HUDEP-2 (cell line): ENCODE data around the gene MACROD1.

Experiments used
- DNase-seq, 76 experiments: peaks; one replicate each; lab custom pipeline; 2025; ENCODE audit not compliant: unreplicated experiment in 76 of 76; lab: John Stamatoyannopoulos, UW

The MACROD1 gene, protein sequence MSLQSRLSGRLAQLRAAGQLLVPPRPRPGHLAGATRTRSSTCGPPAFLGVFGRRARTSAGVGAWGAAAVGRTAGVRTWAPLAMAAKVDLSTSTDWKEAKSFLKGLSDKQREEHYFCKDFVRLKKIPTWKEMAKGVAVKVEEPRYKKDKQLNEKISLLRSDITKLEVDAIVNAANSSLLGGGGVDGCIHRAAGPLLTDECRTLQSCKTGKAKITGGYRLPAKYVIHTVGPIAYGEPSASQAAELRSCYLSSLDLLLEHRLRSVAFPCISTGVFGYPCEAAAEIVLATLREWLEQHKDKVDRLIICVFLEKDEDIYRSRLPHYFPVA

DNA sequence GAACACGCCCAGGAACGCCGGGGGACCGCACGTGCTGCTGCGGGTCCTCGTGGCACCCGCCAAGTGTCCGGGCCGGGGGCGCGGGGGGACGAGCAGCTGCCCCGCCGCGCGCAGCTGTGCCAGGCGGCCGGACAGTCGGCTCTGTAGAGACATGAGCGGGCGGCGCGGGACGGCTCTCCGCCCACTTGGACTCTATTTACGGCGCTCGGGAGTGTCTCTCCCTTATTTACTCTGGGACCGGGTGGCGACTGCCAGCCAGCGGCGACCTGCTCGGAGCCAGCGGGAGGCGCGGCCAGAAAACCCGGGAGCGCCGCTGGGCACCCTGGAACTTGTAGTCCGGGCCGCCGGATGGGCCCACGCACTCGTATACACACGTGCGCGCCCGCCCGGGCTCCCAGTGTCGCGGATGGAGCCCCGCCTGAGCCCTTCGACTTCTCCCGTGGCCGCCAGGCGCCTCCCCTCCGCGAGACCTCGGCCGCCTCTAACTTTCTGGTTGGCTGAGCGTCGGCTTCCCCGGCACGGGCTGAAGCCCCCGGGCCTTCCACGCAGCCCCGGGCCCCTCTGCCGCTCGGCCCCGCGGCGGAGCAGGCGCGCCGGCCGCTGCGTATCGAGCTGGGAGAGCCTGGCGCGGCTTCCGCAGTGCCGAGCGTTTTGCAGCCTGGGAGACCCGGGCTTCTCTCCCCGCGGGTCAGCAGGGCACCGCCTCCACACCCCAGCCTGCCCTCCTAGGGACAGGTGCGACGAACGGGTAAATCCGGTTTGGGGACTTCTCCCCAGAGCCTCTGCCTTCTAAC, at the start of gene MACROD1:
MACROD1 (minus strand) TSS at position 272 of the 794 bp plus-strand sequence; CDS start at position 153, 119 bp downstream.
- DNase-seq = peak in 72 of 76 experiments; percentile 23 to 89 (median 80)

DNA sequence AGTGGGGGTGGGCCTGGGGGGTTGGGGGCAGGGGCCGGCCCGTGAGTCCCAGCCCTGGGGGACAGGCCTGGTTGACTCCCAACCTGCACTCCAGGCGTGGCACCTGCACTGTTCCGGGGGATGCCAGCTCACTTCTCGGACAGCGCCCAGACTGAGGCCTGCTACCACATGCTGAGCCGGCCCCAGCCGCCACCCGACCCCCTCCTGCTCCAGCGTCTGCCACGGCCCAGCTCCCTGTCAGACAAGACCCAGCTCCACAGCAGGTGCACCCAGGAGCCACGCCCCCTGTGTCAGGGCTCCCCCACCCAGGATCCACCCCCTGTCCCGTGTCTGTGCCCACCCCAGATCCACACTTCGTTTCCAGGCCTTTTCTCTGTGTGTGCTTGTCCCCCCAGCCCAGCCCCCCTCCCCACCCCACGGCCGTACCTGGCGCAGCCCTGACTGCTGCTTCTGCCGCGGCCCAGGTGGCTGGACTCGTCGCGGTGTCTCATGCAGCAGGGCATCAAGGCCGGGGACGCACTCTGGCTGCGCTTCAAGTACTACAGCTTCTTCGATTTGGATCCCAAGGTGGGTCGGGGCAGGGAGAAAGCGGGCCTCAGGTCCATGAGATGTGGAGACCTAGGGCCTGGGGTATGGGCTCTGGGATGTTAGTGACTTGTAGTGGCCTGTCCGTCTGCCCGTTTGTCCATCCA, 45.4 kb upstream of the MACROD1 start:
- no peak for DNase-seq

DNA sequence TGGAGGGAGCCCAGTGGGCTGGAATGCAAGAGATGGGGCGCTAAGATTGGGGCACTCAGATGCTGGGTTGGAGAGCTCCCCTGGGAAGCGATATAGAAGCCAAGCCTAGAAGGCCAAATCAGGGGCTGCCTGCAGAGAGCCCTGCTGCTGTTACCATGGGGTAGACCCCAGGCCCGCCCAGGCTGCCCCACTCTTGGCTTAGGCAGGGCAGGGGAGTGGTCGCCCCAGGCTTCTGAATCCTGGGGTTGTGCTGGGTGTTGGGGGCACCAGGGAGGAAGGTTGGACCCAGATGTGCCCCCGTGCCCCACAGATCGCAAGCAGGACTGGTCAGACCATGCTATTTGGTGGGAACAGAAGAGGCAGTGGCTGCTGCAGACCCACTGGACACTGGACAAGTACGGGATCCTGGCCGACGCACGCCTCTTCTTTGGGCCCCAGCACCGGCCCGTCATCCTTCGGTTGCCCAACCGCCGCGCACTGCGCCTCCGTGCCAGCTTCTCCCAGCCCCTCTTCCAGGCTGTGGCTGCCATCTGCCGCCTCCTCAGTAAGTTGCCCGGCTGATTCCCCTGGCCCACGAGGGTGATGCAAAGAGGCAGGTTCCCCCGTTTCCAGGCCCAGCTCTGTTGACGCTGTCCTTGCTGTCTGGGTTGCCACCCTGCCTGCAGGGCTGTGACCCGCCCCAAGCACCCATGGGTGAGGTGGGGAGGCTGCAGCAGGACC, 44.5 kb upstream of the MACROD1 start:
- no peak for DNase-seq

DNA sequence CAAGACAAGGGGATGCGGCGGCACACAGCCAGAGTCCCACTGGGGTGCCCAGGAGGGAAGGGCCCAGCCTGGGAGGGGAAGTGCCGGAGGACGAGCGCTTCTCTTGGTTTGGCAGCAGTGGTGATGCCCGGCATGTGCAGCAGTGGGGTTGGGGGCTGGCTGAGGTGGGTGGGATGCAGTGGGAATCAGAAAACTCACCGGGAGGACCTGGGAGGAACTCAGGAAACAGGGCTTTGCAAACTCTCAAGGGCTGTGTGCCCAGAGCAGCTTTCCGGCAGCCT, 43.6 kb upstream of the MACROD1 start:
- no peak for DNase-seq

DNA sequence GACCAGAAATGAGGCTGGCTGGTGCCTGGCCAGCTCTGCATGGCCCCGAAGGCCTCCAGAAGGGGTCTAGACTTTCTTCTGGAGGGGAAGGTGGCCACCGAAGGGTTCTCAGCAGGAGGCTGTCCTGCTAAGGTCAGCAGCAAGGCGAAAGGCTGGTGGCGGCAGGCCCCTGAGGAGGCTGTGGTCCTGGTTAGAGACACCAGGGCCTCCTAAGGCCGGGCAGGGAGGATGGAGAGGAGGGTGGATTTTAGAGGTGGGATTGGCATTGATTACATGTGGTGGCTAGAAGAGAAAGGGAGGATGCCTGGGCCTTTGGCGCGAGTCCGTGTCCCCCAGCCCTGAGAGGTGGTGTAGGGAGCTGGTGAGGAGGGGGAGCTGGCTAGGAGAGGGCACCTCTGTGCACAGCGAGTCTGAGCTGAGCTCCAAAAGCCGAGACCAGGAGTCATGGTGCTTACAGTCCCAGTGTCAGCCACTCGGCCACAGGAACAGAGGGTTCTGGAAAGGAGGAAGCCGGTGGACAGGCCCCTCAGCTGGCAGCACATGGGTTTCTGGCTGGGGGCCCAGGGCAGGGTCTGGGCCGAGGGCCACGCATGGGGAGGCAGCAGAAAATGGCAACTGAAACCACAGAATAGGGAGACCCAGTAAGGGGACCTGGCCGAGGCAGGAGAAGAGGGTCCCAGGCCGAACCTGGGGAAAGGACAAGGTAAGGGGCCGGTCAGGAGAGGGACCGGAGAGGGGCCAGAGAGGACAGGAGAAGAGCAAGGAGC, 43.1 kb upstream of the MACROD1 start:
- DNase-seq = no peak

DNA sequence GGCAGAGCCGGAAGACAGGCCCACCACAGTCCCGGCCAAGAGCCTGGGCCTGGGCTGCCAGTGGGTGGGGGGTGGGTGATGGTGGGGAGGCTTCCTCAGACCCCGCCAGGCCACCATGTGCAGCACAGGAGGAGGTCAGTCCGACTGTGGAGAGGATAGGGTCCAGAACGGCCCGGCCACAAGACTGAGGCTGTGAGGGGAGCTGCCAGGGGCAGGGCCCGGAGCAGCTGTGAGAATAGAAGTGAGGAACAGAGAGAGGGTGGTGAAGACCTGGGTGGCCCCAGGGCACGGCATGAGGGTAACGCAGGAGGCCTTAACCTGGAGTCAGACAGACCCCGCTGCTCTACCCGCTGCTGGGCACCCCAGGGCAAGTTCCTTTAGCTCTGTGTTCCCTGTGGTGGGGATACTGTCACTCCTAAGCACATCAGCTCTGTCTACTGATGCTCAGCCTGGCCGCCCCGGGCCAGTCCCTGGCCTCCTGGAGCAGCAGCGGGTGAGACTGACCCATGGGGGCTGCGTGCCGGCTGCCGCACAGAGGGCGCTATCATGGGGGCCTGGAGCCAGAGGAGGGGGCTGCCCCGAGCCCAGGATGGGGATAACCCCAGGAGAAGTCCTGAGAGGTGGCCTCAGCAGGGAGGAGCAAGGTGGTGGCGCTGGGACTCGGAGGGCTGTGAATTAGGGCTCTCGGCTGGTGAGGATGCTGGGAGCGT, 42.3 kb upstream of the MACROD1 start:
- DNase-seq = no peak

DNA sequence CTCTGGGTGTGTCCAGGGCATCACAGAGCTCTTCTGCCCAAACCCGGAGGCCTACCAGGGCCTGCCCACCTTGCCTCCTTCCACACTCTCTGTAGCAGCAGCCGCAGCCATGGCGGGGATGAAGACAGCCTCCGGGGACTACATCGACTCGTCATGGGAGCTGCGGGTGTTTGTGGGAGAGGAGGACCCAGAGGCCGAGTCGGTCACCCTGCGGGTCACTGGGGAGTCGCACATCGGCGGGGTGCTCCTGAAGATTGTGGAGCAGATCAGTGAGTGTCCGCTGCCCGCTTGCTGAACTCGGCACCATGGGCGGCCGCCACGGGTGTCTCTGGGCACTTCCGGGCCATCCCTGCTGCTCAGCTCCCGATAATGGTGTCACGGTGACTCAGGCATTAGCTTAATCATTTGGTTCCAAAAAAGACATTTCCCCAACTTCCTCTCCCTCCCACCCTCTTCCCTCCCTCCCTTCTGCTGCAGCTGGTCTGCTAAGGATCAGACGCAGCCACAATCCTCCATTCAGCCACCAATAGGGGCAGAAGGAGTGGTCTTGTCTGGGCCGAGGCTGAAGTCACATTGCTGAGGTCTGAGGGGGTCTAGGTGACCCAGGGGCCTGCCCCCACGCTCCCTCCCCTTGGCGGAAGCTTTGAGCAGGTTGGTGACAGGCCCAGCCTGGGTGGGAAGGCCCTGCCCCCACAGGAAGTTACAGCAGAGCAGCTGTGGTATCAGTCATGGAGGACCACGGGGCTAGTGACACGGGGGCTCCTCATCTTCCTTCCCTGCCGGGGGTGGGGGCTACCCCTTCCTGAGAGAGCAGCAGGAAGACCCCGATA, 41.6 kb upstream of the MACROD1 start:
- peak in 61 of 76 experiments; percentile 8 to 81 (median 48) for DNase-seq

DNA sequence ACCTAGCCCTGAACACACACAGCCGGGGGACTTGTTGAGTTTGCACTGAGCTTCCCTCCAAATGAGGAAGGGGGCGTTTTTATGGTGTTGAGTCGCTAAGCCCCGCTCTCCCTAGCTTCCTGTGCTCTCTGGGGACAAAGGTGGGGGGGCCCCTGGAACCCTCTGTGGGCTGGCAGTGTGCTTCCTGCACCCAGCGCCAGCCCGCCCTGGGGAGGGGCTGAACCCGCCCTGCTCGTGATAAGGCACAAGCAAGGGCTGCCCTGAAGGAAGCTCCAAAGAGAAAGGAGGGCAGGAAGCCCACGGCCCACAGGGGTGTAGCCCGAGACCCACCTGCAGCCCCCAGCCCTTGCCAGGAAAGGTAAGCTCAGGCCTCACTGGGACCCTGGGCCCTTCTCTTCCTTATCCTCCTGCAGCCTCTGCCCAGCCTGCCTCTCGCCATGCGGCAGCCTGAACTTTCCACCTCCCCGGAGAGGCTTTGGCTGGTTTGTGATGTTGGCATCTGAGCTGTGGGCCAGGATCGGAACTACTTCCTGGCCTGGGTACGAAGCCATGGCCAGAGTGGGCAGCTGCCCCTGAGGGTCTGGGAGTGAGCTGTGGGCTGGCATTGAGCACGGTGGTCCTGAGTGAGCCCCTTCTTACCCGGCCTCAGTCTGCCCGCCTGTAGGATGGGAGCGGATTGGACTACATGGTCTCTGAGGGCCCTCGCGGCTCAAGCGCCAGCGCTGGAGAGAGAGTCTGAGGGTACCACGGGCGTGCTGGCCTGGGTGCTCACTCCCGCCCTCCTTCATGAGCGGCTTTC, 40.7 kb upstream of the MACROD1 start, which contains the start of gene FERMT3:
FERMT3 (plus strand) TSS at position 265 of the 799 bp plus-strand sequence. CDS start 644 bp downstream, outside the sequence.
- peak in 68 of 76 experiments; percentile 20 to 81 (median 65) for DNase-seq

DNA sequence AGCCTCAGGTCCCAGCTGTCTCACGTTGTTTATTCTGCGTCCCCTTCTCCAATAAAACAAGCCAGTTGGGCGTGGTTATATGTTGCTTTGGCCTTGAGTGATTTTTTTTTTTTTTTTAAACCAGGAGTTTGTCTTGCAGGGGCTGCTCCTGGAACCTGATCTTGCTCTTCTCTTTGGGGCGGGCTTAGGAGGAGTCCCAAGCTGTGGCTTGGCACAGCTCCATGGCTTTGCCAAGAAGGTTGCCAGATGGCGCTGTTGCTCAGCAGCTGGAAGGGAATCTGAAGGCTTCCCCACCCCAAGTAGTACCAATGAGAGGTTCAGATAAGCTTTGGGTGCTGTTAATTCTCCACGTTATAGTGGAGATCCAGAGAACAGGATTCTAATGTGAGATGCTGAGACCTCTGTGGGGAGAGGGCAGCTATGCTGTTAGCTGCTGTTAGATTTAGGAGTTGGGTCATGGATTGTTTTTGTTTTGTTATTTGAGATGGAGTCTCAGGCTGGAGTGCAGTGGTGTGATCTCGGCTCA, 38.6 kb upstream of the MACROD1 start:
- DNase-seq = peak in 71 of 76 experiments; percentile 44 to 94 (median 84)

DNA sequence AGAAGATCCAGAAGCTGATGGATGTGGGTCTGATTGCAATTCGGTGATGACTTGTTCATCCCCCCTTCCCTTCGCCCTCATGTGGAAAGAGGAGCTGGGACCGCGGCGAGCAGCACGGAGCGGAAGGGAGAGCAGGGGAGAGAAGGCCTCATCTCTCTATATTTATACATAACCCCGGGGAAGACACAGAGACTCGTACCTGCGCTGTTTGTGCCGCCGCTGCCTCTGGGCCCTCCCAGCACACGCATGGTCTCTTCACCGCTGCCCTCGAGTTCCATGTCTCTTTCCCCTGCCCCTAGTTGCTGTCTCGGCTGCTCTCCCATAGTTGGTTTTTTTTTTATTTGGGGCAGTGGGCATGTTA, 38.1 kb upstream of the MACROD1 start:
- DNase-seq = no peak

DNA sequence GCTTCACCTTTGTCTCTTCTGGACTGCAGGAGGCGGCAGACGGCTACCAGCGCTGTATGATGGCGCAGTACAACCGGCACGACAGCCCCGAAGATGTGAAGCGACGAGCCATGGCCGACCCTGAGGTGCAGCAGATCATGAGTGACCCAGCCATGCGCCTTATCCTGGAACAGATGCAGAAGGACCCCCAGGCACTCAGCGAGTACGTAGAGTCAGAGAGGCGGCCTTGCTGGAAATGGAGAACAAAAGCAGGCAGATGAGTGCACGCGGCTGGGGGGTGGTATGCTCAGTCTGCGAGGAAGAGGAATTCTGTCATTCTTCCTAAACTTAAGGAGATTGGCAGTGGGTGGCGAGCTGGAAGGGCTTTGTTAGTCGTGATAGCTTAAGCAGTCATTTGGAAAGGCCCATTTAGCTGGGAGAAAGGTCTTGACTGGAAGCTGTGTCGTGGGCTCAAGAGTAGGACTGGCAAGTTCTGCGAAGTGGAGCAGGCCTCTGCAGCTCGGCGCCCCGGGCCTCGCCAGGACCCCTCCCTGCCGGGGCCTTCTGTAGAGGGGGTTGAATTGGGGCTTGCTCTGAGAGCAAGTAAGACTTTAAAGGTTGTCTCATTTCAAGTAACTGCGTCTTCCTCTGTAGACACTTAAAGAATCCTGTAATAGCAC, 37.6 kb upstream of the MACROD1 start:
- DNase-seq = no peak

DNA sequence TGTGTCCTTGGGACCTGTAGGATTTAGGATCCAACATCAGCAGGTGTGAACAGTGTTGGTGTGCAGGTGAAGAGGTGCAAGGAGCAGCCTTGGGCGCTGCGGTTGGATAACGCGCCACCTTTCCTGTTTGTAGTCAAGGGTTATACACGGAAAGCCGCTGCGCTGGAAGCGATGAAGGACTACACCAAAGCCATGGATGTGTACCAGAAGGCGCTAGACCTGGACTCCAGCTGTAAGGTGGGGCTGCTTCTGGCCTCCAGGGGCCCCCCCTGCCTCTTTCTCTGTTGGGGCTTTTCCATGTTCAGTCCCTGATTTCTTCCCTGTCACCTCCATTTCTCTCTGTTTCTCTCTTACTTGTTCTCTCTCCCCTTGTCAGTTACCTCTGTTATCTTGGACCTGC, 37.1 kb upstream of the MACROD1 start:
- DNase-seq = no peak

DNA sequence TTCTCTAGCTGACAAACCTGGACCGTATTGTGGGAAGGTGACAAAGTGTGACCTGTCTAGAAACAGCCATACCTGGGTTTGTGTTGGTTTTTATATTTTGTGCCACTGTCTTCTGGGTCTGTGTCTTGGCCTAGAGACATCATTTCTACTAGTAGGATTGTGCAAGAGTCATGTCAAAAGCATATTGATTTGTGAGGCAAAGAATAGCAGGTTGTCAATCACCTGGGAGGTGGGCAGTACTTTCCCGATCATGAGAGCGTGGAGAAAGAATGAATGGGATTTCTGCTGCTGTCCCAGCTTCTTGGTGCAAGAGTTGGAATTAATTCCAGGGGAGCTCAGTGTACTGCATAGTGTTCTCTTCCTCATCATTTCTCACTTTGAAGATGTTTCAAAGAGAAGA, 35.6 kb upstream of the MACROD1 start:
- no peak for DNase-seq

DNA sequence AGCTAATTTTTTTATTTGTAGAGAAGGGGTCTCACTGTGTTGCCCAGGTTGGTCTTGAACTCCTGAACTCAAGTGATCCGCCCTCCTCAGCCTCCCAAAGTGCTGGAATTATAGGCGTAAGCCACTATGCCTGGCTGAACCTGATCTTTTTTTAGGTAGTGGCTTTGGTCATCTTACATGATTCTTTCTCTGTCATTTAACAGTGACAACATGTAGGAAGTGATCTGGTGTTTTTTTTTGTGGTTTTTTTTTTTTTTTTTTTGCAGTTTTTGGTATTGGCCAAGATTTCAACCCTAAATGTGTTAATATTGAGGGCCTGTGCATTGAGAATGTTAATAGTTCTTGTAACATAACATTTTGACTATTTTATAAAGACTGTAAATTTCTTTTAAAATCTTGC, 32.6 kb upstream of the MACROD1 start:
- no peak for DNase-seq

DNA sequence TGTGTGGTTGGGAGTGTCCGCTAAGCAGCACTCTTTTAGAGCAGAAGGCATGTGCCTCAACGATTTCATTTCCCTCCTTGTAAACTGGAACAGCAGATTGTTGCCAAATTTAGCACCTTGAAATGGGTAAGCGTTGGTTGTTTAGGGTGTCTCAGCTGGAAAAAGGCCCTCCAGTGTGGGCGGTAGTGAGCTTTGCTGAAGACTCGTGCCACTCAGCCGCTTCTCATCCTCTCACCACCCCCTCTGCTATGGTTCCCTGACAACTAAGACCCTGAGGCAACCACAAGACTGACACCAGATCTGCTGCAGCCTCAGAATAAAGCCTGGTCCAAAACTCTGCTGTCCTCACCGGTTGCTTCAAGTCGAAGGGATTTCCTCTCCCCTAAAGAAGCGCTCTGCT, 30.7 kb upstream of the MACROD1 start:
- DNase-seq = no peak

DNA sequence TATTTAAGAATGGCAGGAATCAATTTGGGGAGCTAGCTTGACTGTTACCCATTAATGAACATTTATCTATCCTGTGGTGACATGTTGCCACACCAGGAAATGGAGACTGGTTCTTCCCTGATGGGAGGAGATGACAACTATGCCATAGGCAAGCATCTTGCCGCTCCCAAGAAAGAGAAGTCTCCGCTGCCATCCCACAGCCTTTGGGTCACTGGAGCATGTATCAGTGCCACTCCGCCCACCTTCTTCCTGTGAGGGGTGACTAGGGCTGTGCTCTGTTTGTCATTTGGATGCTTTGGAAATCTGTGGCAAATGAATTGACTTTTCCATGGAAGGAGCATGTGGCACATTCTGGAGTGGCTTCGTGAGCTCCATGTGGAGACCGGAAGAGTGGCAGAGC, 26.5 kb upstream of the MACROD1 start:
- no peak for DNase-seq
